ENCODE data around the gene GMPPA. TPM values are rescaled to one million over a fixed set of nuclear protein-coding genes. Genes with fewer than 3 reads are reported as not detected.

The GMPPA gene
- total RNA-seq, 1 experiment from 2014 or later, result 51.9 TPM

DNA sequence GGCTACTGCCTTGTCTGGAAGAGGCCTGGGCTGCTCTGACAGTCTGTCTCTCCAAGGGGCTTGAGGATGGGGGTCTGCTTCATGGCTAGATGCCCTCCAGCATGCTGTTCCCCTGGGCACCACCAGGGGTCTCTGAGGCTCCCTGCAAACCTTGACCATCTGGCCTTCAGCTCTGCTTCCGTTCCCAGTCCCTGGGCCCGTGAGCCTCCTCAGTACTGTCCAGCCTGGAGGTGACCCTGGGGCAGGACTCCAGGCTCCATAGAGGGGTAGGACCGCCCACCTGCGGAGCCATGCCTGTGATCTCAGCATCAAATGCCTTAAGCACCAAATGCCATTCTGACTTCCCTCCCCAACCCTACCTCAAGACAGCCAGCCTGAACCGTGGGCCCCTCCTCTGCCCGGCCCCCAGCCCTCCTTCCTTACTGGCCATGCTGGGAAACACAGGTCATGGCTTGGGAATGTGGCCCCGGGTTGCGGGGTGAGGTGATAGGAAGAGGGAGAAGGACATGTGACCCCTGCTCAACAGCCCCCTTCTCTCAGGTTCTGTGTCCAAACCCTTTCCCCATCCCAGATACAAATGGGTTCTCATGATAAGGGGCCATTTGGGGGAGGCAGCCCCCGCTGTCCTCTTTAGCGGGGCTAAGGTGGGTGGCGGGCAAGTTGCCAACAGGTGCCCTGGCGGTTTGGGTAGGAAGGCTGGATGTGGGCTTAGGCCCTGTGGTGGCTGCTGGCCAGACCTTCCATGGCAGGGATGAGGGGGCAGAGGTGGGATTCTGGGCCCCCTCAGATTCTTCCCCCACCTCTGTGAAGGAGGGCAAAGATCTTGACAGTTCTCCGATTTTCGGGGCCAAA lies 39.0 kb upstream of the GMPPA start:
- ATAC-seq, result peak; percentile 65
- H3K4me1 Mint-ChIP-seq, result peaks cover 31% of the 10 kb centered on the region
- POLR2A ChIA-PET, result interaction anchor here (1.0 to 1.2 kb wide), 3 partner anchors 11 to 50 kb away, joined by 3 to 4 read pairs (median 3); partner anchors contain the start of gene GMPPA
- no peaks in the 10 kb centered on the region for H3K27me3 Mint-ChIP-seq (ENCODE audit: low read depth)
- no peaks in the 10 kb centered on the region for H3K9me3 Mint-ChIP-seq
- H3K36me3 Mint-ChIP-seq, result peaks cover 8% of the 10 kb centered on the region; the same call in 1 of the 2 replicates
- H3K27ac Mint-ChIP-seq, result no peak overlapping the region; the same call in 1 of the 2 replicates
- CTCF ChIA-PET, result interaction anchor here (0.6 to 5.6 kb wide), 49 partner anchors 9 to 215 kb away, joined by 3 to 121 read pairs (median 6); partner anchors contain the start of genes CHPF, DES, DNAJB2 and DNPEP
- H3K4me3 Mint-ChIP-seq, result peak overlapping the region; percentile 30; the same call in 1 of the 2 replicates
- peak; percentile 85 for DNase-seq (ENCODE audit: low spot score)
- TF ChIP-seq MYBL2 (CRISPR knock-in tag; IDR thresholded peaks at IDR 0.05) (no peak), ZNF121 (CRISPR knock-in tag; IDR thresholded peaks at IDR 0.05) (peak; percentile 97), CBFB (CRISPR knock-in tag; IDR thresholded peaks at IDR 0.05; ENCODE audit: low read depth) (no peak), NFATC4 (CRISPR knock-in tag; IDR thresholded peaks at IDR 0.05) (no peak), ZNF317 (CRISPR knock-in tag; IDR thresholded peaks at IDR 0.05; ENCODE audit: borderline replicate concordance, low read depth) (no peak), RORB (CRISPR knock-in tag; IDR thresholded peaks at IDR 0.05) (no peak), ZBTB21 (CRISPR knock-in tag; IDR thresholded peaks at IDR 0.05; ENCODE audit: borderline replicate concordance) (no peak), FOXJ3 (CRISPR knock-in tag; IDR thresholded peaks at IDR 0.05; ENCODE audit: borderline replicate concordance) (no peak), RELA (CRISPR knock-in tag; IDR thresholded peaks at IDR 0.05; ENCODE audit: borderline replicate concordance) (no peak), TEAD1 (CRISPR knock-in tag; IDR thresholded peaks at IDR 0.05) (no peak), JUN (CRISPR knock-in tag; IDR thresholded peaks at IDR 0.05) (no peak), NFE2L1 (CRISPR knock-in tag; IDR thresholded peaks at IDR 0.05) (no peak), SP1 (CRISPR knock-in tag; conservative IDR thresholded peaks at IDR 0.05) (no peak)
- TF ChIP-seq, protein P1, sequence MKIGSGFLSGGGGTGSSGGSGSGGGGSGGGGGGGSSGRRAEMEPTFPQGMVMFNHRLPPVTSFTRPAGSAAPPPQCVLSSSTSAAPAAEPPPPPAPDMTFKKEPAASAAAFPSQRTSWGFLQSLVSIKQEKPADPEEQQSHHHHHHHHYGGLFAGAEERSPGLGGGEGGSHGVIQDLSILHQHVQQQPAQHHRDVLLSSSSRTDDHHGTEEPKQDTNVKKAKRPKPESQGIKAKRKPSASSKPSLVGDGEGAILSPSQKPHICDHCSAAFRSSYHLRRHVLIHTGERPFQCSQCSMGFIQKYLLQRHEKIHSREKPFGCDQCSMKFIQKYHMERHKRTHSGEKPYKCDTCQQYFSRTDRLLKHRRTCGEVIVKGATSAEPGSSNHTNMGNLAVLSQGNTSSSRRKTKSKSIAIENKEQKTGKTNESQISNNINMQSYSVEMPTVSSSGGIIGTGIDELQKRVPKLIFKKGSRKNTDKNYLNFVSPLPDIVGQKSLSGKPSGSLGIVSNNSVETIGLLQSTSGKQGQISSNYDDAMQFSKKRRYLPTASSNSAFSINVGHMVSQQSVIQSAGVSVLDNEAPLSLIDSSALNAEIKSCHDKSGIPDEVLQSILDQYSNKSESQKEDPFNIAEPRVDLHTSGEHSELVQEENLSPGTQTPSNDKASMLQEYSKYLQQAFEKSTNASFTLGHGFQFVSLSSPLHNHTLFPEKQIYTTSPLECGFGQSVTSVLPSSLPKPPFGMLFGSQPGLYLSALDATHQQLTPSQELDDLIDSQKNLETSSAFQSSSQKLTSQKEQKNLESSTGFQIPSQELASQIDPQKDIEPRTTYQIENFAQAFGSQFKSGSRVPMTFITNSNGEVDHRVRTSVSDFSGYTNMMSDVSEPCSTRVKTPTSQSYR (CRISPR knock-in tag; IDR thresholded peaks at IDR 0.05), result no peak
- TF ChIP-seq, protein P2, sequence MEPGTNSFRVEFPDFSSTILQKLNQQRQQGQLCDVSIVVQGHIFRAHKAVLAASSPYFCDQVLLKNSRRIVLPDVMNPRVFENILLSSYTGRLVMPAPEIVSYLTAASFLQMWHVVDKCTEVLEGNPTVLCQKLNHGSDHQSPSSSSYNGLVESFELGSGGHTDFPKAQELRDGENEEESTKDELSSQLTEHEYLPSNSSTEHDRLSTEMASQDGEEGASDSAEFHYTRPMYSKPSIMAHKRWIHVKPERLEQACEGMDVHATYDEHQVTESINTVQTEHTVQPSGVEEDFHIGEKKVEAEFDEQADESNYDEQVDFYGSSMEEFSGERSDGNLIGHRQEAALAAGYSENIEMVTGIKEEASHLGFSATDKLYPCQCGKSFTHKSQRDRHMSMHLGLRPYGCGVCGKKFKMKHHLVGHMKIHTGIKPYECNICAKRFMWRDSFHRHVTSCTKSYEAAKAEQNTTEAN (CRISPR knock-in tag; IDR thresholded peaks at IDR 0.05), result no peak
- TF ChIP-seq, protein P3, sequence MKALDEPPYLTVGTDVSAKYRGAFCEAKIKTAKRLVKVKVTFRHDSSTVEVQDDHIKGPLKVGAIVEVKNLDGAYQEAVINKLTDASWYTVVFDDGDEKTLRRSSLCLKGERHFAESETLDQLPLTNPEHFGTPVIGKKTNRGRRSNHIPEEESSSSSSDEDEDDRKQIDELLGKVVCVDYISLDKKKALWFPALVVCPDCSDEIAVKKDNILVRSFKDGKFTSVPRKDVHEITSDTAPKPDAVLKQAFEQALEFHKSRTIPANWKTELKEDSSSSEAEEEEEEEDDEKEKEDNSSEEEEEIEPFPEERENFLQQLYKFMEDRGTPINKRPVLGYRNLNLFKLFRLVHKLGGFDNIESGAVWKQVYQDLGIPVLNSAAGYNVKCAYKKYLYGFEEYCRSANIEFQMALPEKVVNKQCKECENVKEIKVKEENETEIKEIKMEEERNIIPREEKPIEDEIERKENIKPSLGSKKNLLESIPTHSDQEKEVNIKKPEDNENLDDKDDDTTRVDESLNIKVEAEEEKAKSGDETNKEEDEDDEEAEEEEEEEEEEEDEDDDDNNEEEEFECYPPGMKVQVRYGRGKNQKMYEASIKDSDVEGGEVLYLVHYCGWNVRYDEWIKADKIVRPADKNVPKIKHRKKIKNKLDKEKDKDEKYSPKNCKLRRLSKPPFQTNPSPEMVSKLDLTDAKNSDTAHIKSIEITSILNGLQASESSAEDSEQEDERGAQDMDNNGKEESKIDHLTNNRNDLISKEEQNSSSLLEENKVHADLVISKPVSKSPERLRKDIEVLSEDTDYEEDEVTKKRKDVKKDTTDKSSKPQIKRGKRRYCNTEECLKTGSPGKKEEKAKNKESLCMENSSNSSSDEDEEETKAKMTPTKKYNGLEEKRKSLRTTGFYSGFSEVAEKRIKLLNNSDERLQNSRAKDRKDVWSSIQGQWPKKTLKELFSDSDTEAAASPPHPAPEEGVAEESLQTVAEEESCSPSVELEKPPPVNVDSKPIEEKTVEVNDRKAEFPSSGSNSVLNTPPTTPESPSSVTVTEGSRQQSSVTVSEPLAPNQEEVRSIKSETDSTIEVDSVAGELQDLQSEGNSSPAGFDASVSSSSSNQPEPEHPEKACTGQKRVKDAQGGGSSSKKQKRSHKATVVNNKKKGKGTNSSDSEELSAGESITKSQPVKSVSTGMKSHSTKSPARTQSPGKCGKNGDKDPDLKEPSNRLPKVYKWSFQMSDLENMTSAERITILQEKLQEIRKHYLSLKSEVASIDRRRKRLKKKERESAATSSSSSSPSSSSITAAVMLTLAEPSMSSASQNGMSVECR (CRISPR knock-in tag; IDR thresholded peaks at IDR 0.05; ENCODE audit: borderline replicate concordance), result 0 out of 2 replicates have a peak, but pooled peaks have one; percentile 31
- TF ChIP-seq, protein P4, sequence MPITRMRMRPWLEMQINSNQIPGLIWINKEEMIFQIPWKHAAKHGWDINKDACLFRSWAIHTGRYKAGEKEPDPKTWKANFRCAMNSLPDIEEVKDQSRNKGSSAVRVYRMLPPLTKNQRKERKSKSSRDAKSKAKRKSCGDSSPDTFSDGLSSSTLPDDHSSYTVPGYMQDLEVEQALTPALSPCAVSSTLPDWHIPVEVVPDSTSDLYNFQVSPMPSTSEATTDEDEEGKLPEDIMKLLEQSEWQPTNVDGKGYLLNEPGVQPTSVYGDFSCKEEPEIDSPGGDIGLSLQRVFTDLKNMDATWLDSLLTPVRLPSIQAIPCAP (CRISPR knock-in tag; IDR thresholded peaks at IDR 0.05), result no peak
- TF ChIP-seq, protein P5, sequence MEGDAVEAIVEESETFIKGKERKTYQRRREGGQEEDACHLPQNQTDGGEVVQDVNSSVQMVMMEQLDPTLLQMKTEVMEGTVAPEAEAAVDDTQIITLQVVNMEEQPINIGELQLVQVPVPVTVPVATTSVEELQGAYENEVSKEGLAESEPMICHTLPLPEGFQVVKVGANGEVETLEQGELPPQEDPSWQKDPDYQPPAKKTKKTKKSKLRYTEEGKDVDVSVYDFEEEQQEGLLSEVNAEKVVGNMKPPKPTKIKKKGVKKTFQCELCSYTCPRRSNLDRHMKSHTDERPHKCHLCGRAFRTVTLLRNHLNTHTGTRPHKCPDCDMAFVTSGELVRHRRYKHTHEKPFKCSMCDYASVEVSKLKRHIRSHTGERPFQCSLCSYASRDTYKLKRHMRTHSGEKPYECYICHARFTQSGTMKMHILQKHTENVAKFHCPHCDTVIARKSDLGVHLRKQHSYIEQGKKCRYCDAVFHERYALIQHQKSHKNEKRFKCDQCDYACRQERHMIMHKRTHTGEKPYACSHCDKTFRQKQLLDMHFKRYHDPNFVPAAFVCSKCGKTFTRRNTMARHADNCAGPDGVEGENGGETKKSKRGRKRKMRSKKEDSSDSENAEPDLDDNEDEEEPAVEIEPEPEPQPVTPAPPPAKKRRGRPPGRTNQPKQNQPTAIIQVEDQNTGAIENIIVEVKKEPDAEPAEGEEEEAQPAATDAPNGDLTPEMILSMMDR (IDR thresholded peaks at IDR 0.05), result peak; percentile 94
